Activated B cell treated with CpG ODN at 0.5 μM for 24 hours (primary cell): ENCODE measurements around the gene ATP6V1F. TPM values are rescaled to one million over a fixed set of nuclear protein-coding genes. Genes with fewer than 3 reads are reported as not detected.

Source experiments
- ATAC-seq: fragments of 200-7000 bp; cut with Tn5 transposase; one replicate; pipeline ENCODE4 v1.10.0; 2021; ENCODE audit warnings: low read depth, mild to moderate bottlenecking, moderate library complexity
- CTCF ChIA-PET: fragments of 350-600 bp; sonication (Branson Sonifier 250); formaldehyde crosslinking; loops from one replicate; lab custom pipeline; 2021; ENCODE audit warnings: antibody characterized with exemption; lab: Charles Lee
- POLR2A ChIA-PET: fragments of 350-600 bp; sonication (Branson Sonifier 250); formaldehyde crosslinking; loops from one replicate; lab custom pipeline; 2021; ENCODE audit warnings: antibody characterized with exemption; lab: Charles Lee
- DNase-seq: peaks from one replicate; pipeline ENCODE4 v3.0.0; 2022
- H3K27ac Mint-ChIP-seq: one replicate; pipeline ENCODE4 v1.8.0; 2020; ENCODE audit warnings: mixed read lengths
- H3K27me3 Mint-ChIP-seq: one replicate; pipeline ENCODE4 v1.8.0; 2021; ENCODE audit warnings: mixed read lengths
- H3K36me3 Mint-ChIP-seq: one replicate; pipeline ENCODE4 v1.8.0; 2021; ENCODE audit warnings: low read depth, mixed read lengths
- H3K4me1 Mint-ChIP-seq: one replicate; pipeline ENCODE4 v1.8.0; 2021; ENCODE audit warnings: mixed read lengths
- H3K4me3 Mint-ChIP-seq: one replicate; pipeline ENCODE4 v1.8.0; 2020; ENCODE audit warnings: mild to moderate bottlenecking, mixed read lengths
- H3K9me3 Mint-ChIP-seq: one replicate; pipeline ENCODE4 v1.8.0; 2020; ENCODE audit warnings: mixed read lengths
- CTCF ChIP-seq: fragments of 200-600 bp; IDR thresholded peaks from one replicate; pipeline ENCODE4 v1.8.0; 2022; ENCODE audit warnings: antibody characterized with exemption, mild to moderate bottlenecking
- intact Hi-C: fragments of 100-400 bp; cut with micrococcal nuclease; formaldehyde crosslinking; loops from one replicate; pipeline ENCODE4 v1.15.1; 2024
- total RNA-seq: library from RNA; stranded (reverse); gene quantifications from 2 replicates; pipeline ENCODE4 v1.2.3, GENCODE V29; 2022

ATP6V1F gene
- total RNA-seq, 1 donor from 2014 or later, result 100.0 TPM

- no peak for ATAC-seq
- peaks cover 12% of the 10 kb centered on the region for H3K27me3 Mint-ChIP-seq
- no peak for TF ChIP-seq CTCF
- CTCF ChIA-PET, result no interaction called here
- H3K9me3 Mint-ChIP-seq, result no peaks in the 10 kb centered on the region
- intact Hi-C loops, result no loop called here
- peaks cover 2% of the 10 kb centered on the region for H3K4me1 Mint-ChIP-seq
- POLR2A ChIA-PET, result no interaction called here
- H3K36me3 Mint-ChIP-seq, result no peaks in the 10 kb centered on the region
- no peak for DNase-seq
- H3K27ac Mint-ChIP-seq, result no peak overlapping the region
- no peak overlapping the region for H3K4me3 Mint-ChIP-seq
Measured at GRCh38 chr7:128892521-128893250, 30.0 kb downstream of the ATP6V1F start.

GRCh38 chr7:128893251-128894100, 30.8 kb downstream of the ATP6V1F start:
- DNase-seq (no peak), ATAC-seq (no peak)
- Mint-ChIP-seq H3K27ac (no peak overlapping the region), H3K36me3 (no peaks in the 10 kb centered on the region), H3K4me1 (peaks cover 2% of the 10 kb centered on the region), H3K4me3 (no peak overlapping the region), H3K9me3 (peaks cover 3% of the 10 kb centered on the region), H3K27me3 (peaks cover 12% of the 10 kb centered on the region)
- POLR2A ChIA-PET, result no interaction called here
- intact Hi-C loops, result no loop called here
- no peak for TF ChIP-seq CTCF
- CTCF ChIA-PET, result no interaction called here

- TF ChIP-seq CTCF, result no peak
- intact Hi-C loops, result no loop called here
Measured at GRCh38 chr7:128894101-128894440, 31.4 kb downstream of the ATP6V1F start.

GRCh38 chr7:128895320-128895719, 32.7 kb downstream of the ATP6V1F start:
- ATAC-seq (no peak), DNase-seq (no peak)
- Mint-ChIP-seq H3K9me3 (peaks cover 4% of the 10 kb centered on the region), H3K27me3 (peaks cover 4% of the 10 kb centered on the region), H3K27ac (no peak overlapping the region), H3K4me3 (no peak overlapping the region), H3K36me3 (no peaks in the 10 kb centered on the region), H3K4me1 (no peaks in the 10 kb centered on the region)
- ChIA-PET POLR2A (no interaction called here), CTCF (no interaction called here)
- TF ChIP-seq CTCF, result no peak
- intact Hi-C loops, result no loop called here

More at GRCh38 chr7:128894101-128894440, 31.4 kb downstream of the ATP6V1F start:
- ChIA-PET POLR2A (no interaction called here), CTCF (no interaction called here)
- Mint-ChIP-seq H3K27ac (no peak overlapping the region), H3K27me3 (peaks cover 12% of the 10 kb centered on the region), H3K4me3 (no peak overlapping the region), H3K4me1 (peaks cover 2% of the 10 kb centered on the region), H3K9me3 (peaks cover 4% of the 10 kb centered on the region), H3K36me3 (no peaks in the 10 kb centered on the region)
- DNase-seq (no peak), ATAC-seq (no peak)

GRCh38 chr7:128899392-128899791, 36.7 kb downstream of the ATP6V1F start:
- Mint-ChIP-seq H3K4me1 (peaks cover 2% of the 10 kb centered on the region), H3K9me3 (peaks cover 4% of the 10 kb centered on the region), H3K36me3 (no peaks in the 10 kb centered on the region), H3K4me3 (no peak overlapping the region), H3K27me3 (no peaks in the 10 kb centered on the region), H3K27ac (no peak overlapping the region)
- CTCF ChIA-PET, result interaction anchor here (0.7 to 1.3 kb wide), 3 partner anchors 15 to 319 kb away, joined by 3 to 5 read pairs (median 3); no protein-coding TSS in a partner anchor
- no peak for TF ChIP-seq CTCF
- POLR2A ChIA-PET, result interaction anchor here (1.6 kb wide), 1 partner anchor 37 kb away, joined by 3 read pairs; the partner anchor contains the start of gene ATP6V1F
- ATAC-seq (no peak), DNase-seq (no peak)
- intact Hi-C loops, result no loop called here
